Karpas-422 (cell line): Measurements from ENCODE around the gene RGS3. TPM values are rescaled to one million over a fixed set of nuclear protein-coding genes. Genes with fewer than 3 reads are reported as not detected.

Experiments
- DNase-seq: peaks from one replicate; pipeline ENCODE4 v3.0.0-alpha.2; 2015
- H2AFZ ChIP-seq: fragments of 200-600 bp; sonication (generic); 2 replicates; pipeline ENCODE4 v1.6.1; 2014; ENCODE audit warnings: antibody characterized with exemption, low read length, mixed read lengths
- H3K27ac ChIP-seq: fragments of 200-600 bp; sonication (generic); 2 replicates; pipeline ENCODE4 v1.5.1; 2014; ENCODE audit warnings: mild to moderate bottlenecking, low read length, moderate library complexity
- H3K27me3 ChIP-seq: fragments of 200-600 bp; sonication (generic); 2 replicates; pipeline ENCODE4 v1.6.1; 2014; ENCODE audit warnings: low read length, mixed read lengths
- H3K36me3 ChIP-seq: fragments of 200-600 bp; sonication (generic); 2 replicates; pipeline ENCODE4 v1.6.1; 2014; ENCODE audit warnings: low read length, mixed read lengths; ENCODE audit not compliant: insufficient read depth
- H3K4me1 ChIP-seq: fragments of 200-600 bp; sonication (generic); 2 replicates; pipeline ENCODE4 v1.6.1; 2014; ENCODE audit warnings: mild to moderate bottlenecking, low read length, mixed read lengths
- H3K4me2 ChIP-seq: fragments of 200-600 bp; sonication (generic); 2 replicates; pipeline ENCODE4 v1.6.1; 2014; ENCODE audit warnings: low read length, low read depth, mild to moderate bottlenecking; ENCODE audit not compliant: poor library complexity, severe bottlenecking
- H3K4me3 ChIP-seq: fragments of 200-600 bp; sonication (generic); 2 replicates; pipeline ENCODE4 v1.5.1; 2014; ENCODE audit warnings: mild to moderate bottlenecking, antibody characterized with exemption, low read length, mixed read lengths
- H3K79me2 ChIP-seq: fragments of 200-600 bp; sonication (generic); 2 replicates; pipeline ENCODE4 v1.6.1; 2014; ENCODE audit warnings: mild to moderate bottlenecking, low read length, mixed read lengths
- H3K9ac ChIP-seq: fragments of 200-600 bp; sonication (generic); 2 replicates; pipeline ENCODE4 v1.6.0; 2014; ENCODE audit warnings: low read length
- H3K9me2 ChIP-seq: fragments of 200-600 bp; sonication (generic), shearing (Covaris generic); replicated peaks from 2 replicates; pipeline ENCODE4 v1.6.0; 2014; ENCODE audit warnings: mild to moderate bottlenecking, low read length, moderate library complexity; ENCODE audit not compliant: insufficient read depth
- H3K9me3 ChIP-seq: fragments of 300-700, 200-600 bp; sonication (generic); 2 replicates; pipeline ENCODE4 v1.6.1; 2014; ENCODE audit warnings: low read length, mixed read lengths
- H4K20me1 ChIP-seq: fragments of 200-600 bp; sonication (generic); 2 replicates; pipeline ENCODE4 v1.6.1; 2014; ENCODE audit warnings: mild to moderate bottlenecking, antibody characterized with exemption, low read length, low read depth; ENCODE audit not compliant: insufficient read depth
- total RNA-seq: library from RNA; depleted of rRNA; stranded (reverse); fragments of >200 nt; shearing (Covaris generic); gene quantifications from 2 replicates; pipeline ENCODE4 v1.2.3, GENCODE V29; 2014; ENCODE audit warnings: low replicate concordance

The RGS3 gene
- total RNA-seq, 1 experiment from 2014 or later, result 1.3 TPM

- Histone ChIP-seq H4K20me1 (no peaks in the 10 kb centered on the region), H3K4me2 (no peak overlapping the region), H3K9me3 (no peaks in the 10 kb centered on the region), H3K4me1 (no peaks in the 10 kb centered on the region), H2AFZ (no peak overlapping the region), H3K27me3 (no peaks in the 10 kb centered on the region), H3K4me3 (no peak overlapping the region), H3K9ac (no peak overlapping the region), H3K9me2 (no peaks in the 10 kb centered on the region), H3K79me2 (no peaks in the 10 kb centered on the region), H3K36me3 (no peaks in the 10 kb centered on the region), H3K27ac (no peak overlapping the region)
- DNase-seq, result no peak
These were observed 14.1 kb downstream of the RGS3 start for GRCh38 chr9:113477661-113478060.

- no peak overlapping the region for H3K9ac ChIP-seq
- no peaks in the 10 kb centered on the region for H3K9me3 ChIP-seq
- no peak overlapping the region for H2AFZ ChIP-seq
- H3K4me3 ChIP-seq, result no peak overlapping the region
- no peaks in the 10 kb centered on the region for H3K27me3 ChIP-seq
- H3K79me2 ChIP-seq, result no peaks in the 10 kb centered on the region
- H3K36me3 ChIP-seq, result no peaks in the 10 kb centered on the region
- H3K27ac ChIP-seq, result no peak overlapping the region
- no peaks in the 10 kb centered on the region for H4K20me1 ChIP-seq
- no peaks in the 10 kb centered on the region for H3K4me1 ChIP-seq
- peak; percentile 37 for DNase-seq
- no peak overlapping the region for H3K4me2 ChIP-seq
- H3K9me2 ChIP-seq, result no peaks in the 10 kb centered on the region
These were observed 15.7 kb downstream of the RGS3 start for GRCh38 chr9:113479174-113479621.

- H3K4me2 ChIP-seq, result no peak overlapping the region
- no peaks in the 10 kb centered on the region for H3K9me2 ChIP-seq
- no peak overlapping the region for H3K9ac ChIP-seq
- no peaks in the 10 kb centered on the region for H3K36me3 ChIP-seq
- no peak overlapping the region for H2AFZ ChIP-seq
- H3K27ac ChIP-seq, result no peak overlapping the region
- H3K79me2 ChIP-seq, result no peaks in the 10 kb centered on the region
- H3K27me3 ChIP-seq, result no peaks in the 10 kb centered on the region
- no peaks in the 10 kb centered on the region for H4K20me1 ChIP-seq
- DNase-seq, result peak; percentile 25
- H3K4me3 ChIP-seq, result no peak overlapping the region
- H3K4me1 ChIP-seq, result no peaks in the 10 kb centered on the region
- no peaks in the 10 kb centered on the region for H3K9me3 ChIP-seq
These were observed 17.1 kb downstream of the RGS3 start for GRCh38 chr9:113480612-113481011.

- no peak overlapping the region for H3K4me2 ChIP-seq
- H3K9ac ChIP-seq, result no peak overlapping the region
- H3K27me3 ChIP-seq, result no peaks in the 10 kb centered on the region
- no peaks in the 10 kb centered on the region for H3K9me2 ChIP-seq
- DNase-seq, result peak; percentile 28
- no peak overlapping the region for H3K27ac ChIP-seq
- no peak overlapping the region for H2AFZ ChIP-seq
- H3K4me3 ChIP-seq, result no peak overlapping the region
- H3K4me1 ChIP-seq, result no peaks in the 10 kb centered on the region
- no peaks in the 10 kb centered on the region for H3K36me3 ChIP-seq
- no peaks in the 10 kb centered on the region for H3K79me2 ChIP-seq
- no peaks in the 10 kb centered on the region for H4K20me1 ChIP-seq
- H3K9me3 ChIP-seq, result no peaks in the 10 kb centered on the region
These were observed 17.8 kb downstream of the RGS3 start for GRCh38 chr9:113481176-113481787.

DNA sequence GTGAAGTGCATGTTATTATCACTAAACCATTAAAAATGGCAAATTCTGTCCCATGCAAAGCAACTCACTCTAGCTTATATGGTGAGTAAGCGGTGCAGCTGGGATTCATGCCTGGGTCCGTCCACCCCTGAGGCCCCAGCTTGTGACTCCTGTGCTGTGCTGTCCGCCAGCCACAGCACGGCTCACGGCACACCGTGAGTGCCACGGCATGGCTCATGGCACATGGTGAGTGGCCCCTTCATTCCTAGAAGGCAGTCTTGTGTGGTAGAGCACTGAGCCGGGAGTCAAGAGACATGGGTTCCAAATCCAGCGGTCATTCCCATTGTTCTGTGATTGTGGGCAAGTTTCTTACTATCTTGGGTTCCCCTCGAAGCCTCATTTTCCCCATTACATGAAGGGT is 18.8 kb downstream of the RGS3 start:
- no peak overlapping the region for H3K4me2 ChIP-seq
- H2AFZ ChIP-seq, result no peak overlapping the region
- H3K4me3 ChIP-seq, result no peak overlapping the region
- no peaks in the 10 kb centered on the region for H3K9me2 ChIP-seq
- no peaks in the 10 kb centered on the region for H3K79me2 ChIP-seq
- no peak overlapping the region for H3K27ac ChIP-seq
- no peak overlapping the region for H3K9ac ChIP-seq
- no peaks in the 10 kb centered on the region for H3K4me1 ChIP-seq
- H3K27me3 ChIP-seq, result no peaks in the 10 kb centered on the region
- no peaks in the 10 kb centered on the region for H4K20me1 ChIP-seq
- peak; percentile 36 for DNase-seq
- no peaks in the 10 kb centered on the region for H3K36me3 ChIP-seq
- H3K9me3 ChIP-seq, result no peaks in the 10 kb centered on the region

GRCh38 chr9:113482991-113483675 is 19.6 kb downstream of the RGS3 start:
- H3K4me2 ChIP-seq, result no peak overlapping the region
- H2AFZ ChIP-seq, result no peak overlapping the region
- no peaks in the 10 kb centered on the region for H3K9me2 ChIP-seq
- H3K27ac ChIP-seq, result no peak overlapping the region
- H3K36me3 ChIP-seq, result no peaks in the 10 kb centered on the region
- no peaks in the 10 kb centered on the region for H4K20me1 ChIP-seq
- no peak overlapping the region for H3K4me3 ChIP-seq
- H3K9ac ChIP-seq, result no peak overlapping the region
- no peaks in the 10 kb centered on the region for H3K79me2 ChIP-seq
- H3K4me1 ChIP-seq, result no peaks in the 10 kb centered on the region
- H3K27me3 ChIP-seq, result no peaks in the 10 kb centered on the region
- DNase-seq, result peak; percentile 35
- H3K9me3 ChIP-seq, result no peaks in the 10 kb centered on the region

DNA sequence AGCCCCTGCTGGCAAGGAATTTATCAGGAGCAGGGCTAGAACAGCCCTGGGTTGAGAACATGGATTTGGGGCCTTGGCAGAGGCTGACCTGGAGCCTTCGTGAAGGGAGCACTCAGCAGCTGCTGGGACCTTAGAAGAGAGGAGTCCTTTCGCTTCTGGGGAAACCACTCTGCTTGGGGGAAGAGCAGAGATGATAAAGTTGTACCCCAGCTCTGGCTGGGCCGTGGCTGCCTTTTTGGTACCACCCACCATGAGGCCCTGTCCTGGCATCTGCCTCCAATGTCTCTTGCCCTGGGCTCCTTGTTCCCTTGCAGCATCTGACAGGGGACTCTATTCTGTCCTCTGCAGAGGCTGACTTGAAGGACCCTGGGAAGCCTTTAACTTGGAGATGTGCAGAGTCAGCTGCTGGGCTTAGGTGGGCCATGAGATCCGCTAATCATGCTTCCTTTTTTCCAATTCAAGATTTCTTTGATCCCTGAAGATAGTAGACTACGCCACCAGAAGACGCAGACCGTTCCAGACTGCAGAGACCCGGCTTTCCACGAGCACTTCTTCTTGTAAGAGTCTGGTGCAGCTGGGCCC is 20.2 kb downstream of the RGS3 start:
- Histone ChIP-seq H3K9ac (no peak overlapping the region), H3K4me1 (no peaks in the 10 kb centered on the region), H3K36me3 (no peaks in the 10 kb centered on the region), H4K20me1 (no peaks in the 10 kb centered on the region), H3K4me2 (no peak overlapping the region), H3K9me3 (no peaks in the 10 kb centered on the region), H2AFZ (no peak overlapping the region), H3K27ac (no peak overlapping the region), H3K9me2 (no peaks in the 10 kb centered on the region), H3K4me3 (no peak overlapping the region), H3K79me2 (no peaks in the 10 kb centered on the region), H3K27me3 (no peaks in the 10 kb centered on the region)
- DNase-seq, result peak; percentile 27

GRCh38 chr9:113484258-113484730 is 20.8 kb downstream of the RGS3 start:
- Histone ChIP-seq H3K4me2 (no peak overlapping the region), H2AFZ (no peak overlapping the region), H3K4me3 (no peak overlapping the region), H3K9me3 (no peaks in the 10 kb centered on the region), H4K20me1 (no peaks in the 10 kb centered on the region), H3K9ac (no peak overlapping the region), H3K27me3 (no peaks in the 10 kb centered on the region), H3K9me2 (no peaks in the 10 kb centered on the region), H3K36me3 (no peaks in the 10 kb centered on the region), H3K27ac (no peak overlapping the region), H3K79me2 (no peaks in the 10 kb centered on the region), H3K4me1 (no peaks in the 10 kb centered on the region)
- DNase-seq, result no peak
